Cardiac fibroblast (primary cell): ENCODE measurements around the gene DBH.

ENCODE experiments used
- DNase-seq, 2 donors: peaks; one replicate each; pipeline versions ENCODE4 v3.0.0 to v3.0.0-alpha.2; 2010; ENCODE audit warnings: low read depth in 2 of 2
- H3K4me3 ChIP-seq, 2 donors: replicated peaks in 1 of 2; 1 replicate in 1 of 2; 2 replicates in 1 of 2; pipeline ENCODE4 v1.5.1; 2011; ENCODE audit warnings: low read depth in 2 of 2, low read length in 2 of 2, mild to moderate bottlenecking in 2 of 2, moderate library complexity in 1 of 2
- TF ChIP-seq, protein P1 (sequence below): IDR thresholded peaks from one replicate; pipeline ENCODE4 v1.5.1; 2011; ENCODE audit warnings: low read depth, mild to moderate bottlenecking, low read length, inconsistent platforms

The DBH gene

DNA sequence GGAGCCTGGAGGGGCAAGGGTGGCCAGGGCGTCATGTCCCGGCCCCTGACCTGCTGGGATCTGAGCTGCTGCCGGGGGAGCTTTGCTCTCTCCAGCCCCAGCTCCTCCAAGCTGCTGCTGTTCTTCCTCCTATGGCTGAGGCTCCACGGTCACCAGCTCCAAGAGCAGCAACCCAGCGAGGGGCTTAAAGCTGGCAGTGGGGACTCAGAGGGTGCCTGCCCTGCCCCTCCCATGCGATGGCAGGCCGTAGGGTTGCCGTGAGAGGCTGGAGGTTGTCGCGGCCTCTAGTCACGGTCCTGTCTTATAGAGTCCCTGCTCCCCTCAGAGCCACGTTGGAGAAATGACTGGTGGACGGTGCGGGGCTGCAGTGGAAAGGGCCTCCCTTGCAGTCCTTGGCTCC lies 19.5 kb downstream of the DBH start:
- DNase-seq: no peak
- TF ChIP-seq, protein P1, sequence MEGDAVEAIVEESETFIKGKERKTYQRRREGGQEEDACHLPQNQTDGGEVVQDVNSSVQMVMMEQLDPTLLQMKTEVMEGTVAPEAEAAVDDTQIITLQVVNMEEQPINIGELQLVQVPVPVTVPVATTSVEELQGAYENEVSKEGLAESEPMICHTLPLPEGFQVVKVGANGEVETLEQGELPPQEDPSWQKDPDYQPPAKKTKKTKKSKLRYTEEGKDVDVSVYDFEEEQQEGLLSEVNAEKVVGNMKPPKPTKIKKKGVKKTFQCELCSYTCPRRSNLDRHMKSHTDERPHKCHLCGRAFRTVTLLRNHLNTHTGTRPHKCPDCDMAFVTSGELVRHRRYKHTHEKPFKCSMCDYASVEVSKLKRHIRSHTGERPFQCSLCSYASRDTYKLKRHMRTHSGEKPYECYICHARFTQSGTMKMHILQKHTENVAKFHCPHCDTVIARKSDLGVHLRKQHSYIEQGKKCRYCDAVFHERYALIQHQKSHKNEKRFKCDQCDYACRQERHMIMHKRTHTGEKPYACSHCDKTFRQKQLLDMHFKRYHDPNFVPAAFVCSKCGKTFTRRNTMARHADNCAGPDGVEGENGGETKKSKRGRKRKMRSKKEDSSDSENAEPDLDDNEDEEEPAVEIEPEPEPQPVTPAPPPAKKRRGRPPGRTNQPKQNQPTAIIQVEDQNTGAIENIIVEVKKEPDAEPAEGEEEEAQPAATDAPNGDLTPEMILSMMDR: no peak
- no peak overlapping the region for H3K4me3 ChIP-seq

DNA sequence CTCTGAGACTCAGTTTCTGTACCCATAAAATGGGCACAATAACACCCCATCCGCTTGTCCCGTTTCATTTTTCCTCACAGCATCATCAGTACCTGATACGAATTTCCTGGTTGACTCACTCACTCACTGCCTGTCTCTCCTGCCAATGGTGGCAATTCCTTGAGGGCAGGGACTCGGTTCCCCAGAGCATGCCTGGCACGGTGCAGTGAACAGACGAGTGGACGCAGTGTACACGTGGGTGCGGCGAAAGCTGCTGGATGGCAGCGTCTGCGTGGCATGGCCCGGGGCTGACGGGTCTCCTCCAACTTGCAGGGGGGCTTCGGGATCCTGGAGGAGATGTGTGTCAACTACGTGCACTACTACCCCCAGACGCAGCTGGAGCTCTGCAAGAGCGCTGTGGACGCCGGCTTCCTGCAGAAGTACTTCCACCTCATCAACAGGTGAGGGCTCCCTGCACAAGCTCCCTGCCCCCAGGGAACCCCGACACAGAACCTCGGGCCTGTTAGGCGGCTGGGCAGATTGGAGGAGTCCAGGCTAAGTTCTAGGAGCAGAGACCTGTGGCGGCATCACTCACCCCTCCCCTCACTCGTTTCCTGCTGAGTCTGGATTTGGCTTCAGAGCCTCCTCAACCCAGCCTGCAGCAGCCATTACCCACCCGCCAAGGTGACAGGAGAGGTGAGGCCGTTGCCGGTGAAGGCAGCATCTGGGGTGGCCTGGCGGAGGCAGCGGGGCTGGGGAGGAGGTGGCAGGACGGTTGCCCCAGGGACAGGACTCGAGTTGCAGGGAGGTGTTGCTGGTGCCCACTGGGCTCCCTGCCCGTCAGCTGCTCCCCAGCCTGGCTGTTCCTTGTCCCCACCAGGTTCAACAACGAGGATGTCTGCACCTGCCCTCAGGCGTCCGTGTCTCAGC lies 20.3 kb downstream of the DBH start:
- TF ChIP-seq, protein P1: no peak
- no peak overlapping the region for H3K4me3 ChIP-seq
- DNase-seq: no peak

DNA sequence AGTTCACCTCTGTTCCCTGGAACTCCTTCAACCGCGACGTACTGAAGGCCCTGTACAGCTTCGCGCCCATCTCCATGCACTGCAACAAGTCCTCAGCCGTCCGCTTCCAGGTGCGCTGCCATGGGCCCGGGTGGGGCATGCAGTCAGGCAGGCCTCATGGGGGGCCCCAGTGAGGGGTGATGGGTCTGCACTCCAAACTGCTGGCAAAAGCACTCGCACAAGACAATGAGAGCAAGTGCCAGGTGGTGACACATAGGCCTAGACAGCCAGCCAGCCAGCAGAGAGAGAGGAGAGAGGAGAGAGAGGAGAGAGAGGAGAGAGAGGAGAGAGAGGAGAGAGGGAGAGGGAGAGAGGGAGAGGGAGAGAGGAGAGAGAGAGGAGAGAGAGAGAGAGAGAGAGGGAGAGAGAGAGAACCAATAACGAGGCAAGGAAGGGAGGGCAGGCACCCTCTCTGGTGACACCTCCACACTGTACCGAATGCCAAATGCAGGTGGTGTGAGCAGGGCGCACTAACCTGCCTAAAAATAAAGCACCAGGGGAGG lies 21.0 kb downstream of the DBH start:
- peak; percentile 26 to 50 for DNase-seq
- no peak overlapping the region for H3K4me3 ChIP-seq
- TF ChIP-seq, protein P1: no peak

DNA sequence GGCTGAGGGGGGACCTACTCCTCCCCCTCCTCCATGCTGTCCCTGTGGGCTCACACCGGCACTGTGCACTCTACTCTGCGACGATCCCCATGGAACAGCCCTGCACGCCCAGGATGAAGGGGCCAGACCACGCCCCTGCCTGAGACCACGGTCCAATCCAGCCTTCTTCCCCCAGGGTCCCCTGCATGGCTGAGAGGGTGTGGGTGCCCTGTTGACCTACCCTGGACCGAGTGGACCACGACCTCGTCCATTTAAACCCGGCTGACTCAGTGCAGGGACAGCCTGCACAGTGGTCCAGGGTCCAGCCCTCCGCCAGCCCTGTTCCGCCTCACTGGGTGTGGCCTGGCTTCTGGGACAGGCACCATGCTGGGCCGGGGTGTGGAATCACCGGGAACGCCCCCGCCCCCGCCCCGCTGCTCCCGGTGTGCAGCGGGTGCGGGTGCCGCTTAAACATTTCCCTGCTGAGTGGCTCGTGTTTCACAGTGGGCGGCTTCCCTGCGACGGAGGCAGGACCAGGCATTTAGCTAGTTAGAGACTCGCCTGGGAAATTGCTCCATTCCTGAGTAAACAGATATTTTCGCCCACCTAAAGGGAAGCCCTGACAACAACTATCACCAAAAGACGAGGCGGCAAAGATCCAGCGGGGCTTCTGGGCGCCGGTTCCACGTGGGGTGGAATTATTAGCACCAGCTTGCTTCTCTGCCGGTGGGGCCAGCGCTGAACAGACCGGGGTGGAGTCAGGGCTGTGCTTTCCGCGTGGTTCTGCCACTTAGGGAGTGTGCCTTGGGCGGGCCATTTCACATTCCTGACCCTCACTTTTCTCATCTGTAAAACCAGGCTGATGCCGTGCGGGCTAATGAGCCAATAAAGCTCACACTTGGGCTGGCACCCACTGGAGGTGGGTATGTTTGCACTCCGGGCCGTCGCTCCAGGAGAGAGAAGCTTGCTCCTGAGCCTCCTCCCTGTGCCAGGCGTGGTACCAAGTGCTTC lies 22.6 kb downstream of the DBH start:
- TF ChIP-seq, protein P1: no peak
- peak overlapping the region; percentile 15 to 21 for H3K4me3 ChIP-seq
- peak; percentile 12 to 42 for DNase-seq

DNA sequence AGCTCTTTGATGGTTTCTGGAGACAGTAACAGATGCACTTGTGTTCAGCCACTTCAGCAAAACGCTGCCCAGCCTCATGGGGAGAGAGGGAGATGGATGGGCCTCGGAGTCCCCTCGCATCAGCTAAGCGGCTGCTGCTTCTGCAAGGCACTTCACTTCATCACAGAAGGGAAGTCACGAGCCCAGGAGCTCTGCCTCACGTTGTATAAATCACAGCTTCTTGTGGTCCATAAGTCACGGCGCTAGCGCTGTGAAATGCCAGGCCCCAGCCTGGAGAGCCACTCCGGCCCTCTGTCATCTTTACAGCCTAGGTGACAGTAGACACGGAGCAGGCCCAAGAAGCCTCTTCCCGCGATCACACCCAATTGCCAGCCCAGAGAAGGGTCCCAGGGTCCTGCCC lies 23.4 kb downstream of the DBH start:
- no peak for DNase-seq
- no peak overlapping the region for H3K4me3 ChIP-seq
- TF ChIP-seq, protein P1: no peak

GRCh38 chr9:133661846-133662540 lies 25.8 kb downstream of the DBH start:
- no peak overlapping the region for H3K4me3 ChIP-seq

More at GRCh38 chr9:133661846-133662540, 25.8 kb downstream of the DBH start:
- TF ChIP-seq, protein P1: no peak
- no peak for DNase-seq
